SK-N-MC (cell line): Measurements from ENCODE around the gene FAM168A.

Experiments used
- EZH2 ChIP-seq: fragments of 200-600 bp; sonication (generic); IDR thresholded peaks from one replicate; pipeline ENCODE4 v1.6.1; 2017; ENCODE audit warnings: antibody characterized with exemption
- FOXP2 ChIP-seq: optimal IDR thresholded peaks from 2 replicates; pipeline ENCODE3; 2011; ENCODE audit warnings: mild to moderate bottlenecking, moderate library complexity; ENCODE audit not compliant: insufficient read depth; ENCODE audit errors: extremely low read length, control extremely low read depth
- POLR2AphosphoS5 ChIP-seq: IDR thresholded peaks from 2 replicates; pipeline ENCODE4 v1.6.1; 2012; ENCODE audit warnings: mild to moderate bottlenecking, low read depth, low read length, borderline replicate concordance

DNA sequence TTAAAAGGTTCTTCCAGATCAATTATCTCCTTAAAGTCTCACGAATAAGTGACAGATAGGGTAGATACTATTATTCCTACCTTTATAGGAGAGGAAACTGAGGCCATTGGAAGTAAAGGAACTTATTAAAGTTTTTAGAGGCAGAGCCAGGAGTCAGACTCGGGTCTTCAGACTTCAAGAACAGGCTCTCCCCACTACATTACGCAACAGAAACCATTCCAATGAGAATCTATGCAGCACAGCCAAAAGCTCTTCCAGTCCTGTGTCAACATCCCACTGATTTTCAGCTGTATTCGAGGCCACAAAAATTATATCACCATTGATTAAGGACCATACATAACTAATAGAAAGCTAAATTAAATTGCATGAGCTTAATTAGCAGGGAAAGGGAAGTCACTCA is 144.3 kb downstream of the FAM168A start:
- TF ChIP-seq POLR2AphosphoS5 (no peak), EZH2 (no peak), FOXP2 (no peak)
